Pericardium fibroblast (primary cell): ENCODE data around the gene SLC25A45. TPM values are rescaled to one million over a fixed set of nuclear protein-coding genes. Genes with fewer than 3 reads are reported as not detected.

ENCODE experiments used
- total RNA-seq: library from RNA; depleted of rRNA; stranded (reverse); fragments of >200 nt; gene quantifications from 2 replicates; pipeline ENCODE4 v1.2.3, GENCODE V29; 2015

SLC25A45 gene, protein sequence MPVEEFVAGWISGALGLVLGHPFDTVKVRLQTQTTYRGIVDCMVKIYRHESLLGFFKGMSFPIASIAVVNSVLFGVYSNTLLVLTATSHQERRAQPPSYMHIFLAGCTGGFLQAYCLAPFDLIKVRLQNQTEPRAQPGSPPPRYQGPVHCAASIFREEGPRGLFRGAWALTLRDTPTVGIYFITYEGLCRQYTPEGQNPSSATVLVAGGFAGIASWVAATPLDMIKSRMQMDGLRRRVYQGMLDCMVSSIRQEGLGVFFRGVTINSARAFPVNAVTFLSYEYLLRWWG
- 2.1 and 3.5 TPM in 2 replicates for total RNA-seq

DNA sequence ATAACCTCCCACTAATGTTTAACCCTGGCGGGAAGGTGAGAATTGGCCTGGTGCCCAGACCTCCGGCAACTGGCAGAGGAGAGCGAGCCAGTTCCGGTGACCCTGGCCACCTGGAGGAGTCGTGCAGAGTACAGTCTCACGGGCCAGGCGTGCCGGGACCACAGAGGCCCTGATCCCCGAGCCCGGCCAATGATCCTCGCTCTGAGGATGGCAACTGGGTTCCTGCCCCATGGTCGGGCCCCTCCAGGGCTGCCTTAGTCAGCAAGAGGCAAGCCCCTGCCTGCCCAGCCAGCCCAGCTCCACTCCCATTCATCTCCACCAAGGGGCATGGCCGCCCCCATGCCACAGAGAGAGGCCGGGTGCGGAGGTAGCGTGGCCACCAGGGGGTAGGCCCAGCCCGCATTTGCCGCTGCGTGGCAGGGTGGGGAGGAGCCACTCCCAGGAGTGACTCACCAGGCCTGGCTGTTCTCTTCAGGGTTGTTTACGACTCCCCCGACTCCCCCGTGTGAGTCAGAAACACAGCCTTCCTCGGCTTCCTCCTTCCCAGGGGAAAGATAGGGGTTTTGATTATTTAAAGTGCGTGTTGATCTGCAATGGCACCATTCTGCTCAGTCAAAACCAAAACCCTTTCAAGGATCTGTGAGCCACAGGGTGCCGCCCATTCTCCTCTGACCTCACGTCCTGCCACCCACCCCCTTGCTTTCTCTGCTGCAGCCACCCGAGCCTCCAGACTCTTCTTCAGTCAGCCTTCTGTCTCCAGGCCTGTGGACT is at the start of gene SLC25A45:
SLC25A45 (minus strand) TSS at position 614 of the 771 bp plus-strand sequence. CDS start 695 bp downstream, outside the sequence.

DNA sequence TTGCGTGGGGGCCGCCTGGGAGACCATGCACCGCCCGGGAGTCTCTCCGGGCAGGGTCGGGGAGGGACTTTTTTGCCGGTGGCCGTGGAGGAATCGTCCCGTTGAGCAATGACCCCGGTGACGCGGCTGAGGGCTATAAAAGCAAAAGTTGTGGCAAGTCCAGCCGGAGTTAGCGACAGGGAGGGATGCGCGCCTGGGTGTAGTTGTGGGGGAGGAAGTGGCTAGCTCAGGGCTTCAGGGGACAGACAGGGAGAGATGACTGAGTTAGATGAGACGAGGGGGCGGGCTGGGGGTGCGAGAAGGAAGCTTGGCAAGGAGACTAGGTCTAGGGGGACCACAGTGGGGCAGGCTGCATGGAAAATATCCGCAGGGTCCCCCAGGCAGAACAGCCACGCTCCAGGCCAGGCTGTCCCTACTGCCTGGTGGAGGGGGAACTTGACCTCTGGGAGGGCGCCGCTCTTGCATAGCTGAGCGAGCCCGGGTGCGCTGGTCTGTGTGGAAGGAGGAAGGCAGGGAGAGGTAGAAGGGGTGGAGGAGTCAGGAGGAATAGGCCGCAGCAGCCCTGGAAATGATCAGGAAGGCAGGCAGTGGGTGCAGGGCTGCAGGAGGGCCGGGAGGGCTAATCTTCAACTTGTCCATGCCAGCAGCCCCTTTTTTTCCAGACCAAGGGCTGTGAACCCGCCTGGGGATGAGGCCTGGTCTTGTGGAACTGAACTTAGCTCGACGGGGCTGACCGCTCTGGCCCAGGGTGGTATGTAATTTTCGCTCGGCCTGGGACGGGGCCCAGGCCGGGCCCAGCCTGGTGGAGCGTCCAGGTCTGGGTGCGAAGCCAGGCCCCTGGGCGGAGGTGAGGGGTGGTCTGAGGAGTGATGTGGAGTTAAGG is 40.4 kb upstream of the SLC25A45 start, which contains the start of gene NEAT1:
NEAT1 (plus strand) TSS at position 166 of the 883 bp plus-strand sequence.

DNA sequence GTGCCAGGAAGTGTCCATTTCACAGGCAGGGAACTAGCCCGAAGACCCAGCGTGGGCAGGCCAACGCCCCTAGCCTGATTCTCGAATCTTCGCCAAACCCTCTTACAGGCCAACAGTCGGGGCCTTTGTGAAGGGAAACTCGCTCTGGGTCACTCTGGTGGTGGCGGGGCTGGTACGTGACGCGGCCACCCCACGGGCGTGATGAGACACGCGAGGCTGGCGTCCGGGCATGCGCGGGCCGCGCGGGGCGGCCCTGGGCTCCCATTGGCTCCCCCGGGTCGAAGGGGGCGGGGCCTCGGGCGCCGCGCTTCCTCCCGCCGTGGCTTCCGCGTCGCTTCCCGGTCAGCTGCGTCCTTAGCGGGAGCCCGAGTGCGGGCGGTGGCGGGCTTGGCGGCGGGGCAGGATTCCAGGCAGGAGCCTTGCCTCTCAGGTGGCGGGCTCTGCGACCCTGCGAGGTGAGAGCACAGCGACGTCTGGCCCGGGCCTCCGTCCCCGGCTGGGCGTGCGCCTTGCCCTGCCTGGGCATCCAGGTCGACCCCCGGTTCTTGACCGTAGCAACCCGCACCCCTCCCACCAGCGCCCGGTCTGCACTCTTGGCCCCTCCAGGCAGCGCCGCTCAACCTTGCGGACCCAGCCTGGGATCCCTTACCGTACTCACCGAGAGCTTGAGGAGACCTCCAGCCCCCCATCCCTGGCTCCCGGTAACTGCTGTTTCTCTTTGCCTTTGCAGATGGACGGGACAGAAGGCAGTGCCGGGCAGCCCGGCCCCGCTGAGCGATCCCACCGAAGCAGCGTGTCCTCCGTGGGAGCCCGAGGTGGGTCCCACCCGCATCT is 4.1 kb upstream of the SLC25A45 start, which contains the start of gene FRMD8:
FRMD8 (plus strand) TSS at position 331 of the 834 bp plus-strand sequence; CDS start at position 731, 400 bp downstream.

DNA sequence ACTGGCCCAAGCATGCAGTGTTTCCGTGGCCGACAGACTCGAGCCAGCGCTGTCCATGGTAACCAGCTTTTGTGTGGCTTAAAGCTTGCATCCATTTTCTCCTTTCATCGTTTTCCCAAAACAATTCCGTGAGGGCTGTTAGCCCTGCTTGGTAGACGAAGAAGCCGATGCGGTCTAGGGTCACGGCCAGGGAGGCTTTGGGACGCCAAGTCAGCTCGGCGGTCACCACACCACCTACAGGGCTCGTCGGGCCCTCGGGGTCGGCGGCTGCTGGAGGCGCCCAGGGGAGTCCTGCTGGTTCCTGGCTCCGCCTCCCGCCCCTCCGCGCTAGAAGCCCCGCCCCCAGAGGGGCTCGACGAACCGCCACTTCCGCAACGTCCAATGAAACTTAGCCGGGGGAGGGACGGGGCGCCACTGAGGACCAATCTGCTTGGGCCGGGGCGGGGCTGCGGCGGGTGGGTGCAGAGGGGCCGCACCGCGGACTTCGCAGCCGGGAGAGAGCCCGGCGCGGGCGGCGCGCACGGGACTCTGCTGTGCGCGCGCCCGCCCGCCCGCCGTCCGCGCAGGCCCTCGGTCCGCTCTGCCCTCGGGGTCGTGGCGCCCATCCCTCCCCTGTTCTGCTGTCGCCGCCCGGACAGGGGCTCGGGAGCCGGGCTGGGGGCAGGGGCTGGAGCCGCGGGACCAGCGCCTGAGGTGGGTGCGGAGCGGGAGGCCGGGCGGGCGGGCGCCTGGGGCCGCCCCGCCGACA is 28.0 kb downstream of the SLC25A45 start, which contains the start of gene TIGD3:
TIGD3 (plus strand) TSS at position 487 of the 748 bp plus-strand sequence. CDS start 1,058 bp downstream, outside the sequence.

Other genes with a start within 250 kb of the SLC25A45 start
- 13.2 and 22.1 TPM in 2 replicates for gene SYVN1, start 248.1 kb downstream of the SLC25A45 start, total RNA-seq
- not detected in 2 replicates for gene SPDYC, start 212.4 kb downstream of the SLC25A45 start, total RNA-seq
- gene CAPN1, start 200.7 kb downstream of the SLC25A45 start, total RNA-seq, result 168 and 189 TPM in 2 replicates
- gene POLA2, start 120.7 kb downstream of the SLC25A45 start, total RNA-seq, result 2.6 and 3.7 TPM in 2 replicates
- gene CDC42EP2, start 67.8 kb downstream of the SLC25A45 start, total RNA-seq, result 35.6 and 79.6 TPM in 2 replicates
- gene DPF2, start 48.8 kb downstream of the SLC25A45 start, total RNA-seq, result 32.4 and 36.6 TPM in 2 replicates
- gene TIGD3, start 27.9 kb downstream of the SLC25A45 start, total RNA-seq, result 0.12 TPM in 1 of 2 replicates, not detected in the other
- gene FRMD8, start 4.0 kb upstream of the SLC25A45 start, total RNA-seq, result 28.1 and 50.2 TPM in 2 replicates
- gene NEAT1, start 40.2 kb upstream of the SLC25A45 start, total RNA-seq, result 34.4 and 45.6 TPM in 2 replicates
- 1,267 and 1,769 TPM in 2 replicates for gene MALAT1, start 116.4 kb upstream of the SLC25A45 start, total RNA-seq
- gene SCYL1, start 142.4 kb upstream of the SLC25A45 start, total RNA-seq, result 69.6 and 125 TPM in 2 replicates
- 165 and 206 TPM in 2 replicates for gene LTBP3, start 175.7 kb upstream of the SLC25A45 start, total RNA-seq
- 37.1 and 50.3 TPM in 2 replicates for gene ZNRD2, start 187.8 kb upstream of the SLC25A45 start, total RNA-seq
- 63.5 and 65.5 TPM in 2 replicates for gene FAM89B, start 189.9 kb upstream of the SLC25A45 start, total RNA-seq
- 37.3 and 97.9 TPM in 2 replicates for gene EHBP1L1, start 193.4 kb upstream of the SLC25A45 start, total RNA-seq
- gene KCNK7, start 213.2 kb upstream of the SLC25A45 start, total RNA-seq, result 0.09 and 1.2 TPM in 2 replicates
- gene MAP3K11, start 231.6 kb upstream of the SLC25A45 start, total RNA-seq, result 28.9 and 30.2 TPM in 2 replicates
- gene PCNX3, start 233.1 kb upstream of the SLC25A45 start, total RNA-seq, result 29.4 and 35.4 TPM in 2 replicates